Nasal cavity respiratory epithelium epithelial cell of viscerocranial mucosa (primary cell): ENCODE measurements around the gene RANBP2. TPM values are rescaled to one million over a fixed set of nuclear protein-coding genes. Genes with fewer than 3 reads are reported as not detected.

Experiments
- total RNA-seq: library from RNA; depleted of rRNA; stranded (reverse); fragments of >200 nt; gene quantifications from 2 replicates; pipeline ENCODE4 v1.2.3, GENCODE V29; 2014

Gene RANBP2
- 80.0 and 114 TPM in 2 replicates for total RNA-seq

DNA sequence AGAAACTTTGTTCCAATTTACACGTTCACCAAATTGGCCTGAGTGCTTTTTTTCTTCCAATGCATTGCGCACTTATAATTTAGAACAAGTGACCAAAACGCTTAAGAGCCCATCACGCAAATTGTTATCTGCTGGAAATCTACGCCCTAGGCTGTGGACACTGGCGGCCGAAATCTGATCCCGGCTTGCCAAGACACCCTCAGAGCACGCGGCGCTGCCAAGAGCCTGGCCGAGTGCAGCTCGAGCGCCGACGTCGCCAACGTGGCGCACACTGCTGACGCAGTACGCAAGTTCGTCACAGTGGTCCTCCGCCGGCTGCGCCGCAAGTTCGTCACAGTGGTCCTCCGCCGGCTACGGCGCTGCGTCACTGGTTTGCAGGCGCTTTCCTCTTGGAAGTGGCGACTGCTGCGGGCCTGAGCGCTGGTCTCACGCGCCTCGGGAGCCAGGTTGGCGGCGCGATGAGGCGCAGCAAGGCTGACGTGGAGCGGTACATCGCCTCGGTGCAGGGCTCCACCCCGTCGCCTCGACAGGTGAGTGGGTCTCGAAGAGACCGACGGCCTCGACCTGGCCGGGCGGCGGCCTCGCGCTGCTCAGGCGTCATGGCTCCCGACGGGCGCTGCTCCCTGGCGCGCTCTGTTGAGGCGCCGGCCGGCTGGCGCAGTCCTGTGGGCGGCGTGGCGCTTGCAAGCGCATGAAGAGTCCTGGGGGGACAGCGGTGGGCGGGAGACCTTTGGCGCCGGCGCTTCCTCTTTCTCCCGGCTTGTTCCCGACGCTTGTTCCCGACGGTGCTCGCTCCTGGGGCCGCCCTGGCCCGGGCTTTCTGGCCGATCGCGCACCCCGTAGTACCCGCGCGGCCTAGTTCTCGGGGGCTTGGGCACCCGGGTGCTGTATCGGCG is at the start of gene RANBP2:
RANBP2 (plus strand) TSS at position 334 of the 896 bp plus-strand sequence; CDS start at position 459, 125 bp downstream.

DNA sequence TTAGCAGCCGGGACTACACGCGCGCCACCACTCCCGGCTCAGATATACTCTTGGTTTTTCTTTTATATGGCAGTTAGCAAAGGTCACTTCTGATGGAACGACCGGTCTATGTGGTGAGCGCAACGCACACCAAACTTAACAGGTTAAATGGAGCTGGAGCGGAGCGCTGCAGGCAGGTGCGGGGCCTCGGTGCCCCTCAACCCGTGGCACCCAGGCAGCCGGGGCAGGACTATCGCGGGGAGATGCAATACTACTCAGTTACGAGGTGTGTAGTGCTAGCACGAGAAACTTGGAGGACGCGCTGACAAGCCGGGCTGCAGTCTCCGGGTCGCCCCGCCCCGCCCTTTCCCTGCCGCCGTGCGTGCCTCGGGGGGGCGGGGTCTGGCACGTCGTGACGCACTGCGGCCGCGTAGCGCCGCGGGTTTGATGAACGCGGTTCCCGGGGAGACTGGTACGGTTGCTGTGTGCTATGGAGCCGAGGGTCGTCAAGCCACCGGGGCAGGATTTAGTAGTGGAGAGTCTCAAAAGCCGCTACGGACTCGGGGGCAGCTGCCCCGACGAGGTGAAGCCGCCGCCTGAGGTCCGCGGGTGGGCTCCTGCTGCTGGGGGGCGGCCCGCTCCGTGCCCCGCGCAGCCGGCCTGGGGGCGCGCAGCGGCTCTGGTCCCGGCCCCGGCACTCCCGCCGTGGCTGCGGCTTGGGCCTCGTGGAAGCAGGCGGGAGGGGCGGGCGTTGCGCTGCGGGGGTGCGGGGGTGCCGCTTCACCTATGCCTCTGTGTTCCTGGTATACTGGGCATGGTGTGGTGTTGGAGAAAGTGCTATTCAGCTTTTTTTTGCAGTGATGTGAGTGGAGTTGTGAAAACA is 67.3 kb downstream of the RANBP2 start, which contains the start of gene CCDC138:
CCDC138 (plus strand) TSS at position 418 of the 862 bp plus-strand sequence; CDS start at position 470, 52 bp downstream.

Other genes with a start within 250 kb of the RANBP2 start
- 57.4 and 106 TPM in 2 replicates for gene LIMS1, start 185.0 kb upstream of the RANBP2 start, total RNA-seq
- 4.1 and 4.8 TPM in 2 replicates for gene CCDC138, start 67.3 kb downstream of the RANBP2 start, total RNA-seq